Measurements from ENCODE around the gene MED8.

DNA sequence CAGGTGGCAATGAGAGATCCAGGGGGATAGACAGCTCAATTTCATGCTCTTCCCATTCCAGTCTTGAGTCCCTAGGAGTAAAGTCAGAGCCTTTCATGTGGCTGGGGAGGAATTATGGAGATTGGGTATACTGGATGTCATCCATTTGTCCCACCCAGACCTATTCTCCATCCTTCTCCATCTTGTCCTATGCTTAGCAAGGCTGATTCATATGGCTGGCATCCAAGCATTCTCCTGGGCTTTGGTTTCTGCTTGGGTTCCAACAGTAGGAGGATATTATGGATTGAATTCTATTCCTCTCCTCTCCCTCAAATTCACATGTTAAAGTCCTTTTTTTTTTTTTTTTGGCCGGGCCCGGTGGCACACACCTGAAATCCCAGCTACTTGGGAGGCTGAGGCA lies 34.7 kb downstream of the MED8 start:
- TF ChIP-seq, protein P1, sequence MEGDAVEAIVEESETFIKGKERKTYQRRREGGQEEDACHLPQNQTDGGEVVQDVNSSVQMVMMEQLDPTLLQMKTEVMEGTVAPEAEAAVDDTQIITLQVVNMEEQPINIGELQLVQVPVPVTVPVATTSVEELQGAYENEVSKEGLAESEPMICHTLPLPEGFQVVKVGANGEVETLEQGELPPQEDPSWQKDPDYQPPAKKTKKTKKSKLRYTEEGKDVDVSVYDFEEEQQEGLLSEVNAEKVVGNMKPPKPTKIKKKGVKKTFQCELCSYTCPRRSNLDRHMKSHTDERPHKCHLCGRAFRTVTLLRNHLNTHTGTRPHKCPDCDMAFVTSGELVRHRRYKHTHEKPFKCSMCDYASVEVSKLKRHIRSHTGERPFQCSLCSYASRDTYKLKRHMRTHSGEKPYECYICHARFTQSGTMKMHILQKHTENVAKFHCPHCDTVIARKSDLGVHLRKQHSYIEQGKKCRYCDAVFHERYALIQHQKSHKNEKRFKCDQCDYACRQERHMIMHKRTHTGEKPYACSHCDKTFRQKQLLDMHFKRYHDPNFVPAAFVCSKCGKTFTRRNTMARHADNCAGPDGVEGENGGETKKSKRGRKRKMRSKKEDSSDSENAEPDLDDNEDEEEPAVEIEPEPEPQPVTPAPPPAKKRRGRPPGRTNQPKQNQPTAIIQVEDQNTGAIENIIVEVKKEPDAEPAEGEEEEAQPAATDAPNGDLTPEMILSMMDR (IDR thresholded peaks at IDR 0.05; ENCODE audit: control extremely low read depth in 1 of 3, insufficient read depth in 1 of 3, low read depth in 1 of 3, low read length in 3 of 3) = no peak
- TF ChIP-seq POLR2A (IDR thresholded peaks at IDR 0.05; ENCODE audit: control extremely low read depth in 1 of 2, low read depth in 2 of 2, low read length in 2 of 2) (no peak), PHF8 (conservative IDR thresholded peaks at IDR 0.05; ENCODE audit: low read depth, low read length) (no peak), RFX5 (IDR thresholded peaks at IDR 0.05; ENCODE audit: borderline replicate concordance, low read depth, low read length) (no peak), TAF1 (IDR thresholded peaks at IDR 0.05; ENCODE audit: low read depth, low read length) (no peak), NRF1 (IDR thresholded peaks at IDR 0.05; ENCODE audit: low read depth, low read length) (no peak), ZNF274 (IDR thresholded peaks at IDR 0.05; ENCODE audit: borderline replicate concordance, extremely low read depth, low read length) (no peak), TEAD4 (IDR thresholded peaks at IDR 0.05; ENCODE audit: low read depth, low read length) (no peak)
- TF ChIP-seq, protein P2, sequence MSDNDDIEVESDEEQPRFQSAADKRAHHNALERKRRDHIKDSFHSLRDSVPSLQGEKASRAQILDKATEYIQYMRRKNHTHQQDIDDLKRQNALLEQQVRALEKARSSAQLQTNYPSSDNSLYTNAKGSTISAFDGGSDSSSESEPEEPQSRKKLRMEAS (IDR thresholded peaks at IDR 0.05) = no peak

All from H1 (cell line).